Cardiac septum (tissue), 1 donor: Measurements from ENCODE around the gene ERF. TPM values are rescaled to one million over a fixed set of nuclear protein-coding genes. Genes with fewer than 3 reads are reported as not detected.
"Not testable (repeated sequence)": the region's sequence is repeated elsewhere in the genome, so short reads cannot be mapped to it uniquely, and the experiment has no call there.

Source experiments
- DNase-seq: peaks from one replicate; pipeline ENCODE4 v3.0.0-alpha.2; 2020; ENCODE audit warnings: low spot score
- intact Hi-C: fragments of 100-400 bp; cut with DNase I; formaldehyde crosslinking; loops from one replicate; pipeline ENCODE4 v1.14.0; 2022
- total RNA-seq: library from RNA; stranded (reverse); fragmentation: NEBNext Ultra II Directional; extraction: Animal tissue kit (Norgen Biotek cat#: 25700); gene quantifications from one replicate; pipeline ENCODE4 v1.2.1, GENCODE V29; 2021
- donor health status: DM: no; HTN: no; CAD: no.

The ERF gene
- total RNA-seq, 1 donor from 2014 or later, result 37.4 TPM

DNA sequence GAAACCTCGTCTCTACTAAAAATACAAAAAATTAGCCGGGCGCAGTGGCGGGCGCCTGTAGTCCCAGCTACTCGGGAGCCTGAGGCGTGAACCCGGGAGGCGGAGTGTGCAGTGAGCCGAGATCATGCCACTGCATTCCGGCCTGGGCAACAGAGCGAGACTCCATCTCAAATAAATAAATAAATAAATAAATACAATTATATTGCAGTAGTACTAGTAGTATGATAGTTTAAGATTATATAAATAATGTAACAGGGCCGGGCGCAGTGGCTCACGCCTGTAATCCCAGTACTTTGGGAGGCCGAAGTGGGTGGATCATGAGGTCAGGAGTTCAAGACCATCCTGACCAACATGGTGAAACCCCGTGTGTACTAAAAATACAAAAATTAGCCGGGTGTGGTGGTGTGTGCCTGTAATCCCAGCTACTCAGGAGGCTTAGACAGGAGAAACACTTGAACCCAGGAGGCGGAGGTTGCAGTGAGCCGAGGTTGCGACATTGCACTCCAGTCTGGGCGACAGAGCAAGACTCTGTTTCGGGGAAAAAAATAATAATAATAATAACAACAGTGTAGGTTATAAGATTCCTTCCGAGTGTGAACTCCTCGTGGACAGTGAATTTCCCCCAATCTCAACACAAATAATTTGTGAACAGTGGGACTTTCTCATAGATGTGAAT, 12.1 kb upstream of the ERF start:
- not testable (repeated sequence) for DNase-seq
- intact Hi-C loops, result loop anchor here (1.0 kb wide), 1 partner anchor 11 kb away; no protein-coding TSS in a partner anchor

GRCh38 chr19:42266105-42266504, 11.2 kb upstream of the ERF start:
- DNase-seq, intact Hi-C loops: not testable (repeated sequence)

GRCh38 chr19:42261763-42262162, 6.8 kb upstream of the ERF start:
- intact Hi-C loops, result no loop called here
- DNase-seq, result no peak

GRCh38 chr19:42257842-42258241, 2.9 kb upstream of the ERF start:
- DNase-seq, intact Hi-C loops: not testable (repeated sequence)

DNA sequence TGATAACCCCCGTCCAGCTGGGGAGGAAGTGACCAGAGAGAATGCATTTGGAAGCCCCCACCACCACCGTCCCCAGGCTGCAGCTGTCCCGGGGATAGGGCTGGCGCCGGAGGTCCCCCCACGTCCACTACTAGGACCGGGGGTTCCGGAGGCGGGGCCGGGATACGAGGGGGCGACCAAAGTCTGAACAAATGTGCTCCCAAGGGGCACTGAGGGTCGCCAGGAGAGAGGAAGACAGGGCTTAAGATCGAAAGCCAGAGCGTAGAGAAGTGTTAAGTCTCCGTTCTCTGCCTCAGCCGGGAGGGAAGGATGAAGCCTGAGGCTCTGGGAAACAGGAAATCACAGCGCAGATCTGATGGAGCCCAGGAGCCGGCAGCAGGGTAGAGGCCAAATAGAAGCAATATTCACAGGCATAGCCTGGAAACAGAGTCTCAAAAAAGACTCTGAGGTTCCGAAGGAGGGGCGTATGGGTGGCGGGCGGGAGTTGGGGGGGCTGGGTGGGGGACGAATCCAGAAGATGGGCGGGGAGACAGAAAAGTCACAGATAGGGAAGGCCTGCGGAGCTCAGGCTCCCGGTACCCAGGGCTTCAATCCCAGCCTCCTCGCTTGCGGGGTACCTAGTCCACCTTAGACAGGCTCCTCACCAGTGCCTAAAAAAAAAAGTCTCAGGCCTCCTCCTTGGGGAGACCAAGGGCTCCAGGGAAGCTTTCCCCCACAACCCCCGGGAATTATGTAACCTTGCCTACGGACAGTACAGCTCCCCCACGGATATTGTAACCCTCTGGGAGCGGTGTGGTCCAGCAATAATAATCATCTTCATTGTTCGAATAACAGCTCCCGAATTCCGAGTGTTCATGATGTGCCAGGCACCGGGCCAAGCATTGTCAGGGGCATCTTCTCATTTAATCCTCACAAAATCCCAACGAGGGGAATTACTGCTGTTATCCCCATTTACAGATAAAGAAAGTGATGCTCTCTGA, 1.1 kb upstream of the ERF start:
- intact Hi-C loops, result loop anchor here (1.0 kb wide), 2 partner anchors 11 to 24 kb away; no protein-coding TSS in a partner anchor
- peak; percentile 78 for DNase-seq

DNA sequence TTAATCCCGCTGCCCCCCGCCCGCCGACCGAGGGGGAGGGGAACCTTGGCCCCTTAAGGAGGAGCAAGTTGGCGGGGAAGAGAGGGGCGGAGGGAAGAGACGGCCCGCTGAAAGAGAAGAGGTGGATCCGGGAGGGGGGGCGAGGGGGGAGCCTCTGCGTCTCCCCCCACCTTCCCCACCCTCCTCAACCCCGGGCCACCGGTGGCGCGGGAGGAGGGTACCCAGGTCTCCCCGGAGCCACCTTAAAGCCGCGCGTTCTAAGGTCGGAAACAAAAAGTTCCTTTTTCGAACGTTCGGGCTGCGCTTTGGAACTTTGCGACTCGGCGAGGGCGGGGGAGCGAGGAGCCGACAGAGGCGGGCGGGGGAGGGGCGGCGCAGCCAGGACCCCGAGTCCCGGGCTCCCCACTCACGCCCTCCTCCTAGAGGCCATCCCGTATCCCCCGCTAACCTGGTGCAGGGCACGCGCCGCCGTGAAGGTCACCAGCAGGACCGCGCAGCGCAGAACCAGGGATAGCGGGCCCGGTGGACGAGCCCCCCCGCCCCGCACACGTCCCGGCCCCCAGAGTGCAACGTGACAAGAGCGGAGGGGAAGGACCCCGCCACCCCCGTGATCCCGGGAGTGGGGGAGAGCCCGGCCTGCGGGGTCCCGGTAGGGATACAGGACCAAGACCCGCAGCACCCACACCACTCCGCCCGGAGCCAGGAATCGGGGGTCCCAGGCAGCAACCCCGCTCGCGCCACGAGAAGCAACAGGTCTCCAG, 659 bp downstream of the ERF start:
- intact Hi-C loops, result no loop called here
- peak; percentile 89 for DNase-seq

GRCh38 chr19:42253245-42254088, 1.5 kb downstream of the ERF start:
- intact Hi-C loops, result no loop called here
- peak; percentile 80 for DNase-seq

DNA sequence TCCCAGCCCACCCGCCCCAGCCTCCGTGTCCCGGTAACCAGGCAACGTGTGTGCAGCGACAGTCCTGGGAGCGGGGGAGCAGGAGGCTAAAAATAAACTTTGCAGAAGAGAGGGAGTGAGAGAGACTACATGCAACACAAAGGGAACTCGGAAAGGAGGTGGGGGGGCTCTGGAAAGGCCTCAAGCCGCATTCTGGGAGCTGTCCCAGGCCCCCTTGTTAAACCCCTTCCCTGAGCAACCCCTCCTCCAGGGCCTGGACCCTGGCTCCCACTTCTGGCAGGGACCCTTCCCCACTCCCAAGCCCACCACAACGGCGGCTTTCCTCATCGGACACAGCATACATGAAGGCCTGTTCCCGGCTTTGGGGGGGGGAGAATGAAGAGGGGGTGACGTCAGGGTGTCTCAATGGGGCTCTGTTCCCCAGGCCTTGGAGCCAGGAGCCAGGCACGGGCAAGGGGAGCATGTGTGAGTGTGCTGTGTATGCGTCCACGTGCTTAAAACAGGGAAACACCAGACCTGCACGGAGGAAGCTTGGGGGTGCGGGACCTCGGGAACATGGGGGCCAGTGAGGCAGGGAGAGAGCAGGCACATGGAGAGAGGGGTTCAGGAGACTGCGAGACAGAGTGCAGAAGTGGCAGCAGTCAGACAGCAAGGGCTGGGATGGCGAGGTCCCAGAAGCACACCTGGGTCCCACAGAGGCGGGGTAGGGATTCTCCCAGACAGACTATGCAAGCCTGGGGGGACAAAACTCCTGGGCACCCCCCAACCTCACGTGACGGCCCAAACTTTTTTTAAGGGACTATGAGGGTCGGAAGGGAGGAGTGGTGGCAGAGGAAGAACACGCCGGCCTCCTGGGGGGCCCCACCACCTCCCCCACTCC, 2.3 kb downstream of the ERF start:
- intact Hi-C loops, result no loop called here
- no peak for DNase-seq

GRCh38 chr19:42251572-42252358, 3.2 kb downstream of the ERF start:
- intact Hi-C loops, result no loop called here
- no peak for DNase-seq

DNA sequence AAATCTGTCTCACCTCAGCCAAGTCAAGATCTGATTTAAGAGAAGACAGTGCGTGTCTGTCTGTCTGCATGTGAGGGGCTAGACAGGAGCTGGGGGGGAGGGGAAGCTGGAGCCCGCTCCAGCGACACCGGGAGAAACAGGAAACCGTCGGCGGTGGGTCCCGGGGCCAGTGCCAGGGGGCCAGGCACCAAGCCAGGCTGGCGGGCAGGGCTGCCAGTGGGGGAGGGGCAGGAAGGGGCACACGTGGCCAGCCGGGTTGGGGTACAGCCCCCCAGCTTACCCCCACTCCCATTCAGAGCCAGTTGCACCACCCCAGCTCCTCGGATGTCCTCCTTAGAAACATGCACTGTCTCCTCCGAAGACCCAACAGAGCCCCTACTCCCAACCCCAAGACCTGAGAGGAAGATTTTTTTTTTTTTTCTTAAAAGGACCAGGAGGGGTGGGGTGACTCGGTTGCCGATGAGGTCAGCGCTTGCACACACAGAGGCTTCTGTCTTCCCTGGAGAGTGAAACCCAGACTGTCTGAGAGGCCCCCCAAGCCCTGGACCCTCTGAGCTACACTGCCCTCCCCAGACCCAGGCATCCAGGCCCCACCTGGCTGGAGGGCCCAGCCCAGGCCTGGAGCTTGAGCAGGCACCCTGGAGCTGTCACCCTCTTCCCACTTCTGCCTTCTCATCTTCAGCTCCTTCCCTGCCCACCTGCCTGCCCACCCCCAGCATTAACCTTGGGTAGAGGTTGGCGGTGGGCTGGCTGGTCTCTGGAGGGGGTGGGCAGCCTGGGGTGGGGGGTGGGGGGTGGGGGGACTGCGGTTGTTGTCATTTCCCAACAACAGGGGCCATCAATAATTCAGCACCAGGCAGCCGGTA, 4.0 kb downstream of the ERF start:
- intact Hi-C loops, result no loop called here
- no peak for DNase-seq

- intact Hi-C loops, result no loop called here
- DNase-seq, result no peak
These were observed 4.7 kb downstream of the ERF start for GRCh38 chr19:42250183-42250665.

DNA sequence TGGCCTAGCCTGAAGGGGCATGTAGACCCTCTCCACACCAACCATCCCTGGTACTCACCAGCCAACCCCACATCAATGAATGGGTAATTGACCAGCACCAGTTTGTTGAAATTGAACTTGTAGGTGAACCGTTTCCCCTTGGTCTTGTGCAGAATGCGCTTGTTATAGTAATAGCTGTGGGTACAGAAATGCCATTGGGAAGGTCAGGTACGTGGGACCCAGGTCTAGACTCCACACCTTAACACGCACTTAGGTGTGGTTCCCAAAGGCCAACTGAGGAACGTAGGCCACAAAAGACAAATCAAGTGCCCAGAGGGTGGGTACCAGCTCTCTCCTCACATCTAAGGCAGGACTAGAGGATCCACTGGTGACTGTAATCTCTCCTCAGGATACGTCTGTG, 5.2 kb downstream of the ERF start:
- intact Hi-C loops, result loop anchor here (10.0 kb wide), 1 partner anchor 175 kb away; the partner anchor contains the start of gene LIPE

DNA sequence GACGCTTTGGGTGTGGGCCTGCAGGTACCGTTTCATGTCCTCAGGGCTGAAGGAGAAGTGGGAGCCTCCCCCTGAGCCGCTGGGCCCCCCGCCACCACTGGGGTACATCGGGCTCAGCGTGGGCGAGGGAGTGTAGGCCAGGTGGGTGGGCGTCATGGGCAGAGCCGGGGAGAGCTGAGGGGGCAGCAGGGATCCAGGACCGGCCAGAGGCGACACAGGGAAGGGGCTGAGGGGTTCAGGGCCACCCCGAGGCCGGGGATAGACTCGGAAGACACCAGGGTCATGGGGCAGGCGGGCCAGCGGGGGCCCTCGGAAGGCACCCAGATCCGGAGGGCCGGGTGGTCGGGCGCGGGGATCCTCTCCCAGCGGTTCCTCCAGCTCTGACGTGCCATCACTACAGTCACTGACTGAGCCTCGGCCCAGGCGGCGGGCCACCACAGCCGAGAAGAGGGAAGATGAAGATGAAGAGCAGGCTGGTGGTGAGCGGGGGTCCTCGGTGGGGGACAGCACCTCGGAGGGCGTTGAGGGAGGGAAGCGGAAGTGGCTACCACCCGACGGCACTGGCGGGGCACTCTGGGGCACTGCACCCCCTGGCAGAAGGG, 5.7 kb downstream of the ERF start:
- DNase-seq, result no peak

More for the DNA sequence above, 5.2 kb downstream of the ERF start:
- no peak for DNase-seq

DNA sequence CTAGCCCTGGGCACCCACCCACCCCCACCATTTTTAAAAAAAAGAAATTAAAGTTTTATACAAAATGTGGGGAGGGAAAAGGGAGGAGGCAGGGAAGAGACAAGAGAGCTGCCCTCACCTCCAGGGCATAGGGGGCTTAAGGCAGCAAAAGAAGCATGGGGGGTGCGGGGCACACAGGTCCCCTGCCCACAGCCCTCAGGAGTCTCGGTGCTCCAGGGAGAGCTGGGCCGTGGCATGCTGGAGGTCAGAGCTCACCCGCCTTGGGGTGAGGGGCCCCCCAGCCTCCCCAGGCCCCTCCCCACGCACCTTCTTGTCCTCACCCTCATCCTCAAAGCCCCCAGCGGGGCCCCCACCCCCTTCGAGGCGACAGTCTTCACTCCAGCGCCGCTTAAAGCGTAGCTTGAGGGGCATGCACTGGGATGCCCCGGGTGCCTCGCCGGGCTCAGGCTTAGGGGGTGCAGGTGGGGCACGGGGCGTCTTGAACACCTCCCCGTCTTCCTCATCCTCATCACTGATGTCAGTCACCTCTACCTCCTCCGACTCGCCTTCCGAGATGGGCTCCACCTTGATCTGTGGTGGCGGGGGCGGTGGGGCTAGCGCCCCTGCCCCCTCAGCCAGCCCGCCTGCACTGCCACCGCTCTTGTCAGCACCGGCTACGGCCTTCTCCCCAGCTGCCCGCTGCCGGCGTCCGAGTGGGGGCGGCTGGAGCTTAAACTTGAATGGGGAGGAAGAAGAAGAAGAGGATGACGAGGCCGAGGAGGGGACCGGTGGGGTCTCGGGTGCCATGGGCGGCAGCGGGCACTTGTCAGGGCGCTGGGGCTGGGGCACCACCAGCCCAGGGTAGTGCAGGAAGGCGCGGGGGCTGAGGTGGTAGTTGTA, 6.4 kb downstream of the ERF start:
- DNase-seq, result no peak
- intact Hi-C loops, result loop anchor here (10.0 kb wide), 1 partner anchor 176 kb away; the partner anchor contains the start of gene LIPE

More for the DNA sequence above, 5.7 kb downstream of the ERF start:
- intact Hi-C loops, result loop anchor here (10.0 kb wide), 1 partner anchor 176 kb away; the partner anchor contains the start of gene LIPE
